HG02884 (cell line): ENCODE measurements around the gene ISM1.

ENCODE experiments used
- ATAC-seq: cut with Tn5 transposase; IDR thresholded peaks from one replicate; pipeline ENCODE4 v1.9.1; 2021; ENCODE audit warnings: mild to moderate bottlenecking, moderate library complexity; ENCODE audit not compliant: unreplicated experiment

The ISM1 gene

DNA sequence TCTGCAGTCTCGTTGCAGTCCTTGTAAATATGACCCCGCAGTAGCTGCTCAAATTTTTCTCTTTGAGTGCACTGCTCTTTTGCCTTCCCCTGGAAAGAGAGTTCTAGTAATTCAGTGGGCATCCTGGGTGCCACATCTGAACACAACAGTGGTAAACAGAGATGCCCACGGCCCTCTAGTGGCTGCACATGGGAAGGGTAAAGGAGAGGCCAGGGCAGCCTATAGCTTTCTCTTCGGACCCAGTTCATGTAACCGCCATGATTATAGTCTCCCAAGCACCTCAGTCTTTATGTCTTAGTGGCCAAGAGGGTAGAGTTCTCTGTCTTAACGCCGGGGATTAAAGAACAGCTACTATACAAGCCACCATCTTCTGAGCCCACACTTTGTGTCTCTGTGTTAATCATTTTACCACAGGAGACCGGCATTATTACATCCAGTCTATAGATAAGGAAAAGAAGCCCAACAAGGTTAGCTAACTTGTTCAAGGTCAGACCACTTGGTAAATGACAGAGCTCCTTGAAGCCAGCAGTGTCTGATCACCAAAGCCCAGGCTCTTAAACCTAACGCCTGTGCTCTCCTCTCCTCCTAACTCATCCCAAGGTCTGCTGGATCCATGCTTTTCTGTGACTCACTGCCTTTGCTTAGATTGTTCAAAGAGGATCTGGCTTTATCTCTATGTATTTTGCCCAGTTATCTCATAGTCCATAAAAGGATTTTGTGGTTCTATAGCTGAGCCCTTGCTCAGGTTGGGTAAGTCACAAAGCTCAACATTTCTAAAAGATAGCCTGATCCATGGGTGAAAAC is 81.8 kb downstream of the ISM1 start:
- ATAC-seq, result peak; percentile 94

DNA sequence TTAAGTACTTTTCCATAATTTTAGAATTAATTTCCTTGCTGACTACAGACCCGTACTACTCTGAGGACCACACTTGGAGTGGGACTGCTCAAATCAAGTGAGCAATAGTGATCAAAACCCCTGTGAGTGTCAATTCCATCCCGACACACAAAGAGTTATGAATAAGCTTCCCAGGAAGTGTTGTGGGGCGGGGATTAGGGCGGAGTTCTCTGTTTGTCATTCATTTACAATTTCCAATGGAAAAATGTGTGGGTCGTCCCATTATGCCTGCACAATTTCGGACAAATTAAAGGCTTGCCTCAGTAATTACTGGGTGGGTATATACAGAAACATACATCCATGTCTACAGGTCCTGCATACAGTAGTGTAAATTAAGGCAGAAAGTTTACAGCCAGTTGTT is 84.2 kb downstream of the ISM1 start:
- ATAC-seq, result no peak

GRCh38 chr20:13307562-13308163 is 86.6 kb downstream of the ISM1 start:
- no peak for ATAC-seq

- no peak for ATAC-seq
Measured at GRCh38 chr20:13312300-13312699, 91.2 kb downstream of the ISM1 start.

DNA sequence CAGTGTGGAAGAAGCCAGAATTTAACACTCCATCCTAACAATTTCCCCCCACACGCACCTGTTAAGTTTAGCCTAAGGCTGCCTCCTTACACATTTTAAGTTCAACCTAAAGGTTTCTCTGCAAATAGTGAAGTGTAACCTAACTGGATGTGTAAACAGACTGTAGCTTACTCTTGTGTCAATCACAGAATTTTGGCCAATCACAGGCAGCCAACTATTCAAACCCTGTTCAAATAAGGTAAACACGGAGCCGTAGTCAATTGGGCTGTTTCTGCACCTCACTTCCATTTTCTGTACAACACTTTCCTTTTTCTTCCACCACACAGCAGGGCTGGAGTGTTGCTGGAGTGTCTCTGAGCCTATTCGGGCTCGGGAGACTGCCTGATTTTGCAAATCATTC is 92.1 kb downstream of the ISM1 start:
- no peak for ATAC-seq

DNA sequence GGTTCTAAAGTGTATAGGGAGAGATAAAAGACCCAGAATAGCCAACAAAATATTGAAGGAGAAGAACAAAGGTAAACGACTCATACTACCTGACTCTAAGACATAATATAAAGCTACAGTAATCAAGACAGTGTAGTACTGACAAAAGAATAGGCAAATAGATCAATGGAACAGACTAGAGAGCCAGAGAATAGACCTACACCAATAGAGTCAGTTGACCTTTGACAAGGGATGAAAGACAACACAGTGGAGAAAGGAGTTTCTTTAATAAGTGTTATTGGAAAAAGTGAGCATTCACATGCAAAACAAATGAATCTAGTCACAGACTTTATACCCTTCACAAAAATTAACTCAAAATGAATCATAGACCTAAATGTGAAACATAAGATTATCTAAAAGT is 96.4 kb downstream of the ISM1 start:
- no peak for ATAC-seq

DNA sequence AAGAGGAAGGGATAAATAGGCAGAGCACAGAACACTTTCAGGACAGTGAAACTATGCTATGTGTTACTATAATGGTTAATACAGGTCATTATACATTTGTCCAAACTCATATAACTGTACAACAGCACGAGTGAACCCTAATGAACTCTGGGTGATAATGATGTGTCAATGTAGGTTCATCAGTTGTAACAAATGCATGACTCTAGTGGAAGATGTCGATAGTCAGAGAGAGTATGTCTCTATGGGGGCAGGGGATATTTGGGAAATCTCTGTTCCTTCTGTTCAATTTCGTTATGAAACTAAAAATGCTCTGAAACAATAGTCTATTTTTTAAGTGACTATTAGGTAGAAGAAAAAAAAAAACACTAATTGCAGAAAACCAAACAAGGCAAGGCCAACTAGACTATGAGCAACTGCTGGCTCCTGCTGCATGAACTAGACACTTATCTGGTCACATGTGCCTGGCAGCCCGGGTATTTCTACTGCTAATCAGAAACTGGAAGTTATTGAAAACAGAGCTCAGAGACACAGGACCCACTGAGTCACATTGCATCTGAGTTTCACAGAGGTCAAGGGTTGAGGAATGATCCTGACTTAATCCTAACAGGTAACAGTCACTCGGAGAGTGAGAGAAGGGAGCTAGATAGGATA is 97.9 kb downstream of the ISM1 start:
- no peak for ATAC-seq

DNA sequence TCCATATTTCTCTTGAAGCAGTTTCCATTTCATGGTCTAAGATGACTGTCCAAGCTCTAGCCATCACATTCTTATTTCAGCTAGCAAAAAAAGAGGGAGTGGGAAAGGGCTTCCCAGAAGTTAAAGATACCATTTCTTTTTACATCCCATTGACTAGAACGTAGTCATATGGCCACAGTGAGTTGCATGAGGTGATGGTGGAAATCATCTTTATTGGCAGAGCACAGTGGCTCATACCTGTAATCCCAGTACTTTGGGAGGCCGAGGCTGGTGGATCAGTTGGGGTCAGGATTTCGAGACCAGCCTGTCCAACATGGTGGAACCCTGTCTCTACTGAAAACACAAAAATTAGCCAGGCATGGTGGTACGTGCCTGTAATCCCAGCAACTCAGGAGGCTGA is 99.6 kb downstream of the ISM1 start:
- ATAC-seq, result no peak

DNA sequence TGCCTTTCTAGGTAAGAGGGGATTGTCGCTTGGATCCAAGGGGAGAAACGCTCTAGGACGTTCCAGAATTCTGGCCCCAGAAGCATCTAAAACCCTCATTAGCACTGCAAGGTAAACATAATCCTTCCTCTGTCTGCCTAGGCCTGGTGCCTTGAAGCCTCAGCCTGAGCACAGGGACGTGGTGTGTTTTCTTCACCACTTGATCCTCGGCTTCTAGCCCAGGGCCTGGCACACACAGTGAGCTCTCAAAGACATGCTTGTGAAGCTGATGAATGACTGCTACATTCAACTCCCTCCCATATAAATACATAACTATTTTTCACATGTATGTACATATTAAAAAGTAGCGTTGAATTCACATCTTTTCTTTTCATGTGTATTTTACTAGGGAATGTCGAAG is 100.3 kb downstream of the ISM1 start:
- no peak for ATAC-seq

- ATAC-seq, result no peak
Measured at GRCh38 chr20:13322198-13322597, 101.1 kb downstream of the ISM1 start.

- no peak for ATAC-seq
Measured at GRCh38 chr20:13322621-13323020, 101.5 kb downstream of the ISM1 start.

DNA sequence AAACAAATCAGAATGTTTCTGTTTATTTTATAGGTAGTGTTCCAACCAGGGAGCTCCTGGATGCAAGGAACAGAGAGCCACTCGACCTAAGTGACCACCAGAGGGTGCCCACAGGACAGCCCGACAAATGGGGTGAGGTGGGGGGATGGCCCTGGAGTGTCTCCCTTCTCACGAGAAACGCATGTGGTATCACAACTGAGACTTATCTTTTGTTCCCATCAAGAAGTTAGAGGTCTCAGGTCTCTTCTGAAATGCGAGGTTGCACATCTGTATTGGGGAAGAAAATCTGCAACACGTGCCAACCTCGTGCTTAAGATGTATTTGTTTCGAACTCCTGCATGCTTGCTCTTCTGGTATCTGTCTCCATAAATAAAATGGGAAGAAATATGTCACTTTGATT is 104.0 kb downstream of the ISM1 start:
- no peak for ATAC-seq

DNA sequence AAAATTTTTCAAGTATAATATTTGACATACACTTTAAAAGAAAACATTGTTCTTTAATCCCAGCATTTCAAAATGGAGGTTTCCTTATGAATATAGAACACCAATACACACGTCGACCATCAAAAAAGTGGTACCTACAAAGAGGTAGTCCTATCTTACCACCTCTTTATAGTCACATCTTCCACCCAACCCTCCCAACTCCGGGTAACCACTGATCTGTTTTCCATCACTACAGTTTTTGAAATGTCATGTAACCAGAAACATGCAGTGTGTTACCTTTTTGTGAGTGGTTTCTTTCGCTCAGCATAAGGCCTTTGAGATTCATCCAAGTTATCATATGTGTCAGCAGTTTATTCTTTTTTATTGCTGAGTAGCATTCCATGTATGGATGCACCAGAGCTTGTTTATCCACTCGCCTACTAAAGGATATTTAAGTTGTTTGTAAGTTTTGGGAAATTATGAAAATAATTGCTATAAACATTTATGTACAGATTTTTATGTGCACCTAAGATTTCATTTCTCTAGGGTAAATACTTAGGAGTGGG is 104.8 kb downstream of the ISM1 start:
- no peak for ATAC-seq

DNA sequence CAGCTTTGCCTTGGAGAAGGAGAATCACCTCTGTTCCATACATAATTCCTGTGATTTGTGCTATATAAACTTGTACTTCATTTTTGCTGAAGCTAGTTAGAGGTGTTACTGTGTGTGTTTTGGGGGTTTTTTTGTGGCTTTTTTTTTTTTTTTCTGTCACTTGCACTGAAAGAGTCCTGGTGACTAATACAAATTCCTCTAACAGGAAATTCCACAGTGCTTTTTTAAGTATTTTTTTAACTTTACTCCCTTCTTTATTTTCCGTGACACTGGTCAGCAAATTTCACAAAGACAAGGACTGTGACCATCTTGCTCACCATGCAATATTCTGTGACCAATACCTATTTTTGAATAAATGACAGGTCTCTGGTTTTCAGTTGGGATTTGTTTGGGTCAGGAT is 110.5 kb downstream of the ISM1 start:
- no peak for ATAC-seq

GRCh38 chr20:13333036-13333435 is 112.0 kb downstream of the ISM1 start:
- ATAC-seq, result no peak

GRCh38 chr20:13333793-13334192 is 112.7 kb downstream of the ISM1 start:
- no peak for ATAC-seq

DNA sequence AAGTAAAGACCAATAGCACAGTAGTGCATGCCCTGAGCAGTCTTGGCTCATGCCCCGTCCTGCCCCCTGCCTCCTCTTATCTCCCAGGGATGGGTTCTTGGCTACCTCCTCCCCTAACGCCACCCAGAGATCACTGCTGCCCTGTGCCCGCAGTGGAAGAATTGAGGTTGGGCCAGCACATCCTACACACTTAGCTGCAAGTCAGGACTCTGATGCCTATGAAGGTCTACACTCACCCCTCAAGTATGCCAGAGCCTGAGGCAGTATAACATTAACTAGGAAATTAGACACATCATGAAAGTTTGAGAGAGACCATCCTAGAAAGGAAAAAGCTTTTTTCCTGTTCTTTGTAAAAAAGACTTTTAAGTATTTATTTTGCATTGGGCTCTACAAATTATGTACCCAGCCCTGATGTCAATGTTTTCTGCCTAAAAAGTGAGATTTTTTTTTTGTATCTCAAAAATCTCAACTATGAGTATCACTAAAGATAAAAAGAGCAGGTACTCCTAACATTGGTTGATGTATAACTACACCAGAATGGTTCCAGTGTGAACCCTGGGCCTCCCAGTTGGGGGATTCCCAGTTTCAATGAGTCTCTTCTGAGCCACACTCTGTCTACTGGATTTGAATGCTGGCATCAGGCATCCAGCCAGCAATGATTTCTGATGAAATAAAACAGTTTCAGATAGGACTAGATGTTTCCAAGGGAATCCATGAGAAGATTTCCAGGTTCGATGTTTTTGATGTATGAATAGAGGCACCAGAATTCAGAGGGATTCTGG is 115.4 kb downstream of the ISM1 start:
- peak; percentile 54 for ATAC-seq

DNA sequence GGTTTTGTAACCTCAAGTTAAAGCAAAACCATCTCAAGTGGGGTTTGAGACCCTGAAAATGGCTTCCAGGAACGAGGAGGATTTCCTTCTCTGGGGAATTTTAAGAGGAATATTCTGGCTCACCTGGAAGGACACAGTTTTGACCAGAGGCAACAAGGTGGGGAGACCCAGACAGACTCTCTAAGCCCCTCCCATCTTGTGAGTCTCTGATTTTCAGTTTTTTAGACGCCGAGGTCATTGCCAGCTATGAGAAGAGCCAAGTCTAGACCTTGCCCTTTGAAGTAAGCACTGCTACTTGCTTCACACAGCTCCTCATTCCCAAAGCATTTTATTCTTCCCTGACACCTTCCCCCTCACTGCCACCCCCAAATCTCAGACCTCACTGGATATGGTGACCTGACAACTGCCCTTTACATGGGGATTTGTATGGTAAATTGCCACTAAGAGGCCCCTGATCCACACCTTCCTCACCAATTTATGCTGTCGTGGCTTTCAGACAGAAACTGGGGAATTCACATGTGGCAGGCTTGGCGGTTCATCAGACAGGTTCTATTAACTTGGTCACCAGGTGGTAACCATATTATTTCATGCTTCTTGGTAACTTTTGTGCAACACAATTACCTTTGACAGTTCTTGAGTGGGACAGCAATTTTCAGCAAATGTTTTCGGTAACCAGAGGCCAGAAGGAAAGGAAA is 116.2 kb downstream of the ISM1 start:
- no peak for ATAC-seq

DNA sequence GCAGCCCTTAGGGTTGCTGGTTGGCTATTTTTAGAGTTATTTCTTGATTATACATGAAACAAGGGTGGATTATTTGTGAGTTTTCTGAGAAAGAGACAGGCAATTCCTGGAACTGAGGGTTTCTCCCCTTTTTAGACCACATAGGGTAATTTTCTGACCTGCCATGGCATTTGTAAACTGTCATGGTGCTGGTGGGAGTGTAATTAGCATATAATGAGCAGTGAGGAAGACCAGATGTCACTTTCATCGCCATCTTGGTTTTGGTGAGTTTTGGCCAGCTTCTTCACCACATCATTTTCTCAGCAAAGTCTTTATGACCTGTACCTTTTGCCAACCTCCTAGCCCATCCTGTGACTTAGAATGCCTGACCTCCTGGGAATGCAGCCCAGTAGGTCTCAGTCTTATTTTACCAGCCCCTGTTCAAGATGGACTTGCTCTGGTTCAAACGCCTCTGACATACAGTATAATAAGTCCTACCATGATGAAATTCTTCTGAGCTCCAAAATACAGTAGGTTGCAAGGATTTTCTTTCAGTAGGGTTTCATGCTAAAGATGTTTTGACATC is 117.1 kb downstream of the ISM1 start:
- no peak for ATAC-seq

GRCh38 chr20:13338999-13339411 is 117.9 kb downstream of the ISM1 start:
- ATAC-seq, result no peak
